Measurements from ENCODE around the gene PEX19.
"Not testable (repeated sequence)": the region's sequence is repeated elsewhere in the genome, so short reads cannot be mapped to it uniquely, and the experiment has no call there.

Gene PEX19

GRCh38 chr1:160284782-160285344, at the start of gene PEX19:
TSS of gene PEX19 (minus strand) at chr1:160285133. CDS start at chr1:160285124, 9 bp downstream.
- peak; percentile 95 for DNase-seq

- no peak for DNase-seq
These were observed 47.6 kb upstream of the PEX19 start for GRCh38 chr1:160332516-160332915.

GRCh38 chr1:160330119-160330518, 45.2 kb upstream of the PEX19 start:
- no peak for DNase-seq

GRCh38 chr1:160328184-160328583, 43.3 kb upstream of the PEX19 start:
- DNase-seq: no peak

GRCh38 chr1:160326418-160326817, 41.5 kb upstream of the PEX19 start:
- DNase-seq: no peak

- no peak for DNase-seq
These were observed 40.3 kb upstream of the PEX19 start for GRCh38 chr1:160325252-160325651.

- DNase-seq: no peak
These were observed 37.9 kb upstream of the PEX19 start for GRCh38 chr1:160322831-160323230.

- no peak for DNase-seq
These were observed 30.4 kb upstream of the PEX19 start for GRCh38 chr1:160315359-160315758.

GRCh38 chr1:160309571-160309970, 24.6 kb upstream of the PEX19 start:
- no peak for DNase-seq

GRCh38 chr1:160309185-160309557, 24.2 kb upstream of the PEX19 start:
- DNase-seq: no peak

GRCh38 chr1:160308451-160309184, 23.7 kb upstream of the PEX19 start:
- no peak for DNase-seq

GRCh38 chr1:160307118-160307791, 22.3 kb upstream of the PEX19 start:
- DNase-seq: no peak

GRCh38 chr1:160300173-160300572, 15.2 kb upstream of the PEX19 start:
- no peak for DNase-seq

- no peak for DNase-seq
These were observed 11.1 kb upstream of the PEX19 start for GRCh38 chr1:160296036-160296435.

GRCh38 chr1:160293020-160293968, 8.4 kb upstream of the PEX19 start:
- DNase-seq: no peak

- peak; percentile 57 for DNase-seq
These were observed 6.6 kb upstream of the PEX19 start for GRCh38 chr1:160291248-160292220.

GRCh38 chr1:160287769-160288168, 2.8 kb upstream of the PEX19 start:
- not testable (repeated sequence) for DNase-seq

GRCh38 chr1:160285506-160285905, 573 bp upstream of the PEX19 start:
- DNase-seq: no peak

- peak; percentile 31 for DNase-seq
These were observed 632 bp downstream of the PEX19 start for GRCh38 chr1:160284220-160284781.

GRCh38 chr1:160282807-160283206, 2.1 kb downstream of the PEX19 start:
- DNase-seq: no peak

GRCh38 chr1:160277987-160278386, 6.9 kb downstream of the PEX19 start:
- DNase-seq: no peak

Measured in activated CD4-positive, CD25-positive, alpha-beta regulatory T cell treated with anti-CD3 and anti-CD28 coated beads, Interleukin-2, amount 50 U/mL, for 72 hours (primary cell).